Small intestine (tissue), 7 donors: ENCODE data around the gene EID3. TPM values are rescaled to one million over a fixed set of nuclear protein-coding genes. Genes with fewer than 3 reads are reported as not detected.

Experiments
- DNase-seq, 2 donors: peaks; one replicate each; pipeline versions ENCODE4 v3.0.0 to v3.0.0-alpha.2; 2013
- FAIRE-seq: peaks from 2 replicates; lab custom pipeline; 2012; peaks lifted over from hg19 to GRCh38; lab: Jason Lieb, UNC
- H3K27ac ChIP-seq, 3 donors: one replicate each; pipeline ENCODE4 v1.5.1; 2013; ENCODE audit warnings: low read length in 2 of 3, mild to moderate bottlenecking in 2 of 3, control low read depth in 1 of 3, inconsistent platforms in 1 of 3, low read depth in 1 of 3, moderate library complexity in 1 of 3
- H3K27me3 ChIP-seq, 3 donors: one replicate each; pipeline ENCODE4 v1.6.1; 2013; ENCODE audit warnings: low read length in 3 of 3, inconsistent platforms in 1 of 3; ENCODE audit not compliant: control insufficient read depth in 3 of 3, insufficient read depth in 3 of 3
- H3K36me3 ChIP-seq, 3 donors: one replicate each; pipeline ENCODE4 v1.6.1; 2013; ENCODE audit warnings: low read length in 3 of 3, inconsistent platforms in 1 of 3, low read depth in 1 of 3, mild to moderate bottlenecking in 1 of 3, moderate library complexity in 1 of 3; ENCODE audit not compliant: control insufficient read depth in 3 of 3, insufficient read depth in 2 of 3
- H3K4me1 ChIP-seq, 3 donors: one replicate each; pipeline ENCODE4 v1.6.1; 2013; ENCODE audit warnings: low read length in 2 of 3, inconsistent platforms in 1 of 3, low read depth in 1 of 3, mild to moderate bottlenecking in 1 of 3, moderate library complexity in 1 of 3; ENCODE audit not compliant: control insufficient read depth in 3 of 3, insufficient read depth in 2 of 3
- H3K4me3 ChIP-seq, 3 donors: one replicate each; pipeline ENCODE4 v1.5.1; 2013; ENCODE audit warnings: low read length in 3 of 3, control low read depth in 1 of 3, inconsistent platforms in 1 of 3, low read depth in 1 of 3, mild to moderate bottlenecking in 1 of 3, moderate library complexity in 1 of 3
- H3K9me3 ChIP-seq, 2 donors: one replicate each; pipeline ENCODE4 v1.6.1; 2013; ENCODE audit warnings: low read depth in 1 of 2, low read length in 1 of 2; ENCODE audit not compliant: control insufficient read depth in 2 of 2, insufficient read depth in 1 of 2
- WGBS, 3 donors: extraction: QIAGEN DNeasy Blood & Tissue Kit; methylation state at CpG; one replicate each; pipeline ENCODE4 v1.1.7; 2013; 5-methylcytosine and 5-hydroxymethylcytosine counted together
- polyA plus RNA-seq, 4 donors: library from polyadenylated mRNA; stranded (reverse) in 3 of 4; unstranded in 1 of 4; fragments of 200-250 nt in 3 of 4; fragments of 120-200 nt in 1 of 4; gene quantifications; one replicate each; pipeline versions ENCODE4 v1.2.1 to v1.2.3, GENCODE V29; 2013
- donor health status: healthy with polysubstance abuse.
- donor health status: control.
- donor health status: control.
- donor health status: Bipolar disorder and iron deficiency.
- donor health status: healthy.

Gene EID3
- polyA plus RNA-seq, 4 donors: 0.54 to 1.6 (median 0.87) TPM

- peaks cover 4 to 16% (median 9%) of the 10 kb centered on the region in 3 donors for H3K4me1 ChIP-seq
- no peaks in the 10 kb centered on the region for H3K9me3 ChIP-seq
- H3K27me3 ChIP-seq: no peaks in the 10 kb centered on the region
- no peak overlapping the region for H3K27ac ChIP-seq
- FAIRE-seq: no peak
- H3K4me3 ChIP-seq: no peak overlapping the region
- no peak for DNase-seq
- no peaks in the 10 kb centered on the region for H3K36me3 ChIP-seq
These were observed 21.4 kb upstream of the EID3 start for GRCh38 chr12:104282109-104282508.

- peak overlapping the region; percentile 6 to 97 (median 93) for H3K27ac ChIP-seq
- no peak overlapping the region for H3K4me3 ChIP-seq
- peaks cover 4 to 23% (median 11%) of the 10 kb centered on the region in 3 donors for H3K4me1 ChIP-seq
- H3K36me3 ChIP-seq: peaks cover 0 to 2% (median 0%) of the 10 kb centered on the region in 3 donors
- H3K27me3 ChIP-seq: no peaks in the 10 kb centered on the region
- WGBS, 3 donors: 28 to 64% (median 39%) methylated on average over 3 of the region's 3 CpGs
- DNase-seq (peak in 1 of 2 donors; percentile 45), FAIRE-seq (no peak)
- no peaks in the 10 kb centered on the region for H3K9me3 ChIP-seq
These were observed 17.6 kb upstream of the EID3 start for GRCh38 chr12:104285740-104286515.

GRCh38 chr12:104286516-104287482 lies 16.7 kb upstream of the EID3 start:
- H3K4me3 ChIP-seq: peak overlapping the region; percentile 38 to 86 (median 72)
- DNase-seq: peak; percentile 97
- FAIRE-seq: no peak
- H3K36me3 ChIP-seq: peaks cover 0 to 5% (median 0%) of the 10 kb centered on the region in 3 donors
- peak overlapping the region; percentile 88 to 97 (median 93) for H3K27ac ChIP-seq
- H3K4me1 ChIP-seq: peaks cover 4 to 23% (median 11%) of the 10 kb centered on the region in 3 donors
- H3K9me3 ChIP-seq: no peaks in the 10 kb centered on the region
- no peaks in the 10 kb centered on the region for H3K27me3 ChIP-seq
- WGBS, 3 donors: 0 to 1% (median 0%) methylated on average over 40 of the region's 40 CpGs

GRCh38 chr12:104288635-104289274 lies 14.8 kb upstream of the EID3 start:
- H3K36me3 ChIP-seq: peaks cover 6 to 13% (median 11%) of the 10 kb centered on the region in 3 donors
- H3K4me3 ChIP-seq: peak overlapping the region; percentile 46 to 86 (median 72)
- peak overlapping the region; percentile 22 to 97 (median 93) for H3K27ac ChIP-seq
- H3K9me3 ChIP-seq: no peaks in the 10 kb centered on the region
- 0% methylated on average over 41 of the region's 41 CpGs for WGBS, 3 donors
- no peak for FAIRE-seq
- H3K4me1 ChIP-seq: peaks cover 4 to 23% (median 11%) of the 10 kb centered on the region in 3 donors
- no peaks in the 10 kb centered on the region for H3K27me3 ChIP-seq
- peak; percentile 92 to 94 for DNase-seq

GRCh38 chr12:104290320-104290719 lies 13.2 kb upstream of the EID3 start:
- Histone ChIP-seq H3K9me3 (no peaks in the 10 kb centered on the region), H3K27me3 (no peaks in the 10 kb centered on the region), H3K36me3 (peaks cover 9 to 14% (median 13%) of the 10 kb centered on the region in 3 donors), H3K4me1 (peaks cover 4 to 20% (median 11%) of the 10 kb centered on the region in 3 donors), H3K27ac (no peak overlapping the region), H3K4me3 (no peak overlapping the region)
- no peak for DNase-seq
- no peak for FAIRE-seq
- WGBS, 3 donors: 86 to 92% (median 90%) methylated on average over 7 to 8 of the region's 8 CpGs

GRCh38 chr12:104290855-104291254 lies 12.7 kb upstream of the EID3 start:
- Histone ChIP-seq H3K4me1 (peaks cover 4 to 15% (median 9%) of the 10 kb centered on the region in 3 donors), H3K36me3 (peaks cover 9 to 16% (median 15%) of the 10 kb centered on the region in 3 donors), H3K27me3 (no peaks in the 10 kb centered on the region), H3K27ac (no peak overlapping the region), H3K4me3 (no peak overlapping the region), H3K9me3 (no peaks in the 10 kb centered on the region)
- DNase-seq (no peak), FAIRE-seq (no peak)
- WGBS, 3 donors: 97 to 100% (median 98%) methylated on average over 4 to 5 of the region's 5 CpGs

- DNase-seq (no peak), FAIRE-seq (no peak)
- H3K4me1 ChIP-seq: peaks cover 2 to 8% (median 2%) of the 10 kb centered on the region in 3 donors
- H3K4me3 ChIP-seq: no peak overlapping the region
- no peaks in the 10 kb centered on the region for H3K9me3 ChIP-seq
- WGBS, 3 donors: 86 to 89% (median 87%) methylated on average over 5 of the region's 5 CpGs
- no peak overlapping the region for H3K27ac ChIP-seq
- no peaks in the 10 kb centered on the region for H3K27me3 ChIP-seq
- H3K36me3 ChIP-seq: peaks cover 9 to 16% (median 15%) of the 10 kb centered on the region in 3 donors
These were observed 11.5 kb upstream of the EID3 start for GRCh38 chr12:104291867-104292524.
